Keratinocyte (primary cell): ENCODE measurements around the gene NLRP5.

Experiments
- CTCF ChIP-seq, 3 experiments: IDR thresholded peaks in 1 of 3; conservative IDR thresholded peaks in 1 of 3; optimal IDR thresholded peaks in 1 of 3; 2 replicates in 2 of 3; 3 replicates in 1 of 3; pipeline versions ENCODE3 to v1.5.1; 2011; ENCODE audit warnings: low read length in 3 of 3, mild to moderate bottlenecking in 3 of 3, moderate library complexity in 2 of 3, control low read depth in 1 of 3, inconsistent platforms in 1 of 3; ENCODE audit not compliant: insufficient read depth in 2 of 3; ENCODE audit errors: extremely low read depth in 1 of 3
- EZH2 ChIP-seq: IDR thresholded peaks from one replicate; pipeline ENCODE4 v1.6.1; 2012; ENCODE audit warnings: inconsistent platforms, mild to moderate bottlenecking, low read length, moderate library complexity

DNA sequence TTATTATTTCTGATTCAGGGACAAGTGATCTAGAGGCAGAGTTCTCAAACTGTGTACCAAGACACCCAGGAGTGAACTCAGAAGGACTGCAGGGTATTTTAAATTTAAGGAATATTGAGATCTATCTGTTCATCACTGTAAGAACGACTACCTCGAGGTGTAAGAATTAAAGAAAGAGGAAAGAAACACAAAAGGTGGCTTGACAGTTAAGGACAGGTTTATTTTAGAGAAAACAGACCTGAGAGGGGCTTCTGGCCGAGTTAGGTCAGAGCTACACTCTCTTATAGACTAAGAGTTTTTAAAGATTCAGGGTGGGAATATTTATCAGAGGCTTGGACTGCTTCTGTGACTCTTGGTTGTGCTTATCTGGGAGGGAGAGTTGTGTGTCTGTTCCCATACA, 12.6 kb upstream of the NLRP5 start:
- TF ChIP-seq CTCF (optimal IDR thresholded peaks at IDR 0.05 in 1 of 3, IDR thresholded peaks at IDR 0.05 in 1 of 3, conservative IDR thresholded peaks at IDR 0.05 in 1 of 3; ENCODE audit: extremely low read depth in 1 of 3, insufficient read depth in 2 of 3, low read length in 3 of 3) (no peak), EZH2 (no peak)
